ENCODE measurements around the gene ADRA2C. TPM values are rescaled to one million over a fixed set of nuclear protein-coding genes. Genes with fewer than 3 reads are reported as not detected.

The ADRA2C gene
- total and polyA plus RNA-seq, 2 of the 13 experiments (the other 11 are each of a cell fraction or from before 2014, with no cell fraction given) = 15.4 to 69.7 TPM

DNA sequence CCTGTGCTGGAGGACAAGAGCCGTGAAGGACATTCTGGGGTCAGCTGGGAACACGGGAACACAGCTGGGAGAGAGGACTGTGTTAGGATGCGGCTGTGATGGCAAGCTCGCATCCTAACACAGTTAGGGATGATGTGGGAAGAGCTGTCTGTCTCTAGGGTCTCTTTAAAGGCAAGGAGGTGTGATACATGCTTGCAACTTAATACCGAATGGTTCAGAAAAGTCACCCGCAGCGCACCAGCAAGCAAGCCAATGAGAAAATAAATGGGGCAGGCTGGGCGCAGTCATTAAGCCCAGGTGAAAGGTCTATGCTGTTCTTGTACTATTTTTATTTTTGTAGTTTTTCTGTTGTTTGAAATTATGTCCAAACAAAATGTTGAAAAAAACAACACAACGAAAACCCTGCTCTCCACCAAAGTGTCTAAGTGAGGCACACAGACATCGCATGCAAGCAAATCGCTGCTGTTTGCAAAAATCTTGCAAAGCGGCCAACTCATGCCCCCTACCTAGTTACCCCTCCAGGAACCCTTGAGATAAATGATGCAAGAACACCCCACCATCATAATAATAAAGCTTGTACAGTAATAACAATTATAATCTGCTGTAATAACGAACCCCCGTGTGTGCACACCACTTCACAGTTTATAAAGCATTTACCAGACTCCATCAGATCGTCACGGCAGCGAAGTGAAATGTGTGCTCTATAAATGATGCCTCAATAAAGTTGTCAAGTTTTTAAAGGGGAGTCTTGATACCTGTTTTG is 17.9 kb upstream of the ADRA2C start:
- in situ Hi-C loops (cut with HindIII; ENCODE audit: extremely low pct_ligation_motif_present, low pct_unique_long_range_greater_than_20kb) (no loop called here), intact Hi-C loops (cut with micrococcal nuclease; ENCODE audit: unreplicated experiment) (no loop called here)
- Histone ChIP-seq H3K9me3 (ENCODE audit: low read length) (no peaks in the 10 kb centered on the region), H3K27ac (ENCODE audit: extremely low read length, insufficient read depth, low read length) (no peak overlapping the region), H3K9ac (ENCODE audit: insufficient read depth, low read depth, low read length) (no peak overlapping the region), H3K27me3 (ENCODE audit: control insufficient read depth in 1 of 2, insufficient read depth in 2 of 2, low read length in 2 of 2) (peaks cover 13 to 80% of the 10 kb centered on the region in 2 experiments), H3K36me3 (replicated peaks in 1 of 2; ENCODE audit: control insufficient read depth in 1 of 2, insufficient read depth in 2 of 2, low read length in 2 of 2) (no peaks in the 10 kb centered on the region), H3K4me3 (replicated peaks in 1 of 3; ENCODE audit: insufficient read depth in 1 of 3, low read depth in 2 of 3, low read length in 3 of 3) (no peak overlapping the region), H3K79me2 (ENCODE audit: insufficient read depth, low read length) (no peaks in the 10 kb centered on the region), H3K4me2 (ENCODE audit: low read depth, low read length) (no peak overlapping the region), H3K4me1 (ENCODE audit: insufficient read depth, low read length) (peaks cover 20% of the 10 kb centered on the region), H4K20me1 (ENCODE audit: insufficient read depth, low read length) (no peaks in the 10 kb centered on the region), H2AFZ (ENCODE audit: low read length) (no peak overlapping the region)
- ChIA-PET POLR2A (no interaction called here), CTCF (ENCODE audit: low intra/inter-chr PET ratio, low total read pairs) (interaction anchor here (1.5 kb wide), 1 partner anchor 132 kb away, joined by 8 read pairs; no protein-coding TSS in a partner anchor)
- ATAC-seq (no peak), FAIRE-seq (no peak), DNase-seq (ENCODE audit: low spot score) (no peak)
- no TSS peak for BruUV-seq (replicated peaks)
- WGBS (ENCODE audit: low lambda C conversion rate) = 48% methylated on average over 17 of the region's 17 CpGs
- TF ChIP-seq, protein P1, sequence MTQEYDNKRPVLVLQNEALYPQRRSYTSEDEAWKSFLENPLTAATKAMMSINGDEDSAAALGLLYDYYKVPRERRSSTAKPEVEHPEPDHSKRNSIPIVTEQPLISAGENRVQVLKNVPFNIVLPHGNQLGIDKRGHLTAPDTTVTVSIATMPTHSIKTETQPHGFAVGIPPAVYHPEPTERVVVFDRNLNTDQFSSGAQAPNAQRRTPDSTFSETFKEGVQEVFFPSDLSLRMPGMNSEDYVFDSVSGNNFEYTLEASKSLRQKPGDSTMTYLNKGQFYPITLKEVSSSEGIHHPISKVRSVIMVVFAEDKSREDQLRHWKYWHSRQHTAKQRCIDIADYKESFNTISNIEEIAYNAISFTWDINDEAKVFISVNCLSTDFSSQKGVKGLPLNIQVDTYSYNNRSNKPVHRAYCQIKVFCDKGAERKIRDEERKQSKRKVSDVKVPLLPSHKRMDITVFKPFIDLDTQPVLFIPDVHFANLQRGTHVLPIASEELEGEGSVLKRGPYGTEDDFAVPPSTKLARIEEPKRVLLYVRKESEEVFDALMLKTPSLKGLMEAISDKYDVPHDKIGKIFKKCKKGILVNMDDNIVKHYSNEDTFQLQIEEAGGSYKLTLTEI (CRISPR knock-in tag; conservative IDR thresholded peaks at IDR 0.05) = no peak
- no peak for TF ChIP-seq ZNF644 (CRISPR knock-in tag; IDR thresholded peaks at IDR 0.05; ENCODE audit: low read depth)
- no peak for TF ChIP-seq ZC3H13 (CRISPR knock-in tag; IDR thresholded peaks at IDR 0.05)
- TF ChIP-seq KDM3A (CRISPR knock-in tag; IDR thresholded peaks at IDR 0.05; ENCODE audit: low read depth) = no peak
- TF ChIP-seq, protein P2, sequence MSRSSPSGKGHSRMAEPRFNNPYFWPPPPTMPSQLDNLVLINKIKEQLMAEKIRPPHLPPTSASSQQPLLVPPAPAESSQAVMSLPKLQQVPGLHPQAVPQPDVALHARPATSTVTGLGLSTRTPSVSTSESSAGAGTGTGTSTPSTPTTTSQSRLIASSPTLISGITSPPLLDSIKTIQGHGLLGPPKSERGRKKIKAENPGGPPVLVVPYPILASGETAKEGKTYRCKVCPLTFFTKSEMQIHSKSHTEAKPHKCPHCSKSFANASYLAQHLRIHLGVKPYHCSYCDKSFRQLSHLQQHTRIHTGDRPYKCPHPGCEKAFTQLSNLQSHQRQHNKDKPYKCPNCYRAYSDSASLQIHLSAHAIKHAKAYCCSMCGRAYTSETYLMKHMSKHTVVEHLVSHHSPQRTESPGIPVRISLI (CRISPR knock-in tag; IDR thresholded peaks at IDR 0.05; ENCODE audit: borderline replicate concordance) = no peak
- no peak for TF ChIP-seq ZNF629 (CRISPR knock-in tag; conservative IDR thresholded peaks at IDR 0.05)
- TF ChIP-seq ZNF557 (CRISPR knock-in tag; IDR thresholded peaks at IDR 0.05) = no peak
- TF ChIP-seq ZKSCAN5 (CRISPR knock-in tag; IDR thresholded peaks at IDR 0.05) = no peak
- no peak for TF ChIP-seq MYPOP (CRISPR knock-in tag; IDR thresholded peaks at IDR 0.05)
- no peak for TF ChIP-seq CHCHD3 (CRISPR knock-in tag; IDR thresholded peaks at IDR 0.05)
- TF ChIP-seq, protein P3, sequence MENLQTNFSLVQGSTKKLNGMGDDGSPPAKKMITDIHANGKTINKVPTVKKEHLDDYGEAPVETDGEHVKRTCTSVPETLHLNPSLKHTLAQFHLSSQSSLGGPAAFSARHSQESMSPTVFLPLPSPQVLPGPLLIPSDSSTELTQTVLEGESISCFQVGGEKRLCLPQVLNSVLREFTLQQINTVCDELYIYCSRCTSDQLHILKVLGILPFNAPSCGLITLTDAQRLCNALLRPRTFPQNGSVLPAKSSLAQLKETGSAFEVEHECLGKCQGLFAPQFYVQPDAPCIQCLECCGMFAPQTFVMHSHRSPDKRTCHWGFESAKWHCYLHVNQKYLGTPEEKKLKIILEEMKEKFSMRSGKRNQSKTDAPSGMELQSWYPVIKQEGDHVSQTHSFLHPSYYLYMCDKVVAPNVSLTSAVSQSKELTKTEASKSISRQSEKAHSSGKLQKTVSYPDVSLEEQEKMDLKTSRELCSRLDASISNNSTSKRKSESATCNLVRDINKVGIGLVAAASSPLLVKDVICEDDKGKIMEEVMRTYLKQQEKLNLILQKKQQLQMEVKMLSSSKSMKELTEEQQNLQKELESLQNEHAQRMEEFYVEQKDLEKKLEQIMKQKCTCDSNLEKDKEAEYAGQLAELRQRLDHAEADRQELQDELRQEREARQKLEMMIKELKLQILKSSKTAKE (CRISPR knock-in tag; IDR thresholded peaks at IDR 0.05; ENCODE audit: borderline replicate concordance) = no peak
- TF ChIP-seq TCF7 (IDR thresholded peaks at IDR 0.05; ENCODE audit: low read depth) = no peak
- TF ChIP-seq GLMP (CRISPR knock-in tag; IDR thresholded peaks at IDR 0.05; ENCODE audit: borderline replicate concordance) = no peak
- TF ChIP-seq NFIB (CRISPR knock-in tag; IDR thresholded peaks at IDR 0.05; ENCODE audit: borderline replicate concordance) = no peak
- TF ChIP-seq REXO4 (CRISPR knock-in tag; IDR thresholded peaks at IDR 0.05; ENCODE audit: borderline replicate concordance) = no peak
- TF ChIP-seq CHD4 (IDR thresholded peaks at IDR 0.05; ENCODE audit: borderline replicate concordance, low read length) = no peak

Measured in HepG2 (cell line).